AG09309 (cell line): ENCODE measurements around the gene TNFRSF12A.
A peak's percentile ranks its signal among the peaks of the same experiment; 100 is the strongest.

Experiments used
- DNase-seq: peaks from one replicate; pipeline ENCODE4 v3.0.0-alpha.2; 2010; ENCODE audit warnings: low read depth
- H3K4me3 ChIP-seq: 2 replicates; pipeline ENCODE4 v1.5.1; 2011; ENCODE audit warnings: mild to moderate bottlenecking, low read depth, low read length, moderate library complexity; ENCODE audit not compliant: control insufficient read depth
- TF ChIP-seq, protein P1 (sequence below): IDR thresholded peaks from 2 replicates; pipeline ENCODE4 v1.5.1; 2011; ENCODE audit warnings: mild to moderate bottlenecking, low read depth, low read length, inconsistent platforms; ENCODE audit not compliant: insufficient read depth, control insufficient read depth; ENCODE audit errors: missing control alignments

Gene TNFRSF12A

DNA sequence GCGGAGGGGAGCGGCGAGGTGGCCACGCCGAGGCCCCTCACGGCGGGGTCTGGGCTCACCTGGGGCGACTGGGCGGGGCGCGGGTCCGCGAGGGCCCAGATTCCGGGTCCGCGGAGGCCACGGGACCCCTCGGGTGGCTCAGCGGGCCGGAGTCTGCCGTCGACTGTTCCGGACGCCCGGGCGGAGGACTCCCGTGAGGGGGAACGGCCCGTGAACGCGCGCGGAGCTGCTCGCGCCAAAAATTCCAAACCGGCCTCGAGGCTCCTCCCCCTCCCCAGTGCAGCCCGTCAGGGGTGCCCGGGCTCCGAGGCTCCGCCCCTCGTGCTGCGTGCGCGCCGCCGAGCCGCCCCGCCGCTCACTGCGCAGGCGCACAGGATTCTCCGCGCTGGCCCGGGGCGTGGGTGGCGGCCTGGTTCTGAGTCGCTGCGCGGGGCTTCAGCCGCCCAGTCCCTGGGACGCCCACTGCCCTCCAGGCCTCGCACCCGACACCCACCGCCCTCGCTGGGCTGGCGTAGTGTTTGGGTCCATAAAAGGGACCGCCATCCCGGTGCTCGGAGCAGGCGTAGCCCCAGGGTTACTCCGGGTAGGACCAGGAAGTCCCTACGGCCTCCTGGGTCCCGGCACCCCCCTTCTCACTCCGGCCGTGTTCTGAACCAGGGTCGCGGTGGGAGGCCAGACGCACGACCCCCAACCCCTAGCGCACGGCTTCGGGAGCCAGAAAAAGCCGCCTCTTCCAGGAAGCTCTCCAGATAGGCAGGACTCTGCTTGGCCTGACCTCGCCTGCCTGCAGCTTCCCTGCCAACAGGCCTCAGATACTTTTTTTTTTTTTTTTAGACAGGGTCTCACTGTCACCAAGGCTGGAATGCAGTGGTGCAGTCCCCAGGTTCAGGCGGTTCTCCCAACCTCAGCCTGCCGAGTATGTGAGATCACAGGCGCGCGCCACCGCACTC is 39.7 kb upstream of the TNFRSF12A start, which contains the start of gene PKMYT1:
TSS of gene PKMYT1 (minus strand) at position 220 of the 950 bp plus-strand sequence. CDS start 789 bp downstream, outside the sequence.
- DNase-seq: no peak
- H3K4me3 ChIP-seq: peak within 1 kb of the TSS; percentile 80
- TF ChIP-seq, protein P1, sequence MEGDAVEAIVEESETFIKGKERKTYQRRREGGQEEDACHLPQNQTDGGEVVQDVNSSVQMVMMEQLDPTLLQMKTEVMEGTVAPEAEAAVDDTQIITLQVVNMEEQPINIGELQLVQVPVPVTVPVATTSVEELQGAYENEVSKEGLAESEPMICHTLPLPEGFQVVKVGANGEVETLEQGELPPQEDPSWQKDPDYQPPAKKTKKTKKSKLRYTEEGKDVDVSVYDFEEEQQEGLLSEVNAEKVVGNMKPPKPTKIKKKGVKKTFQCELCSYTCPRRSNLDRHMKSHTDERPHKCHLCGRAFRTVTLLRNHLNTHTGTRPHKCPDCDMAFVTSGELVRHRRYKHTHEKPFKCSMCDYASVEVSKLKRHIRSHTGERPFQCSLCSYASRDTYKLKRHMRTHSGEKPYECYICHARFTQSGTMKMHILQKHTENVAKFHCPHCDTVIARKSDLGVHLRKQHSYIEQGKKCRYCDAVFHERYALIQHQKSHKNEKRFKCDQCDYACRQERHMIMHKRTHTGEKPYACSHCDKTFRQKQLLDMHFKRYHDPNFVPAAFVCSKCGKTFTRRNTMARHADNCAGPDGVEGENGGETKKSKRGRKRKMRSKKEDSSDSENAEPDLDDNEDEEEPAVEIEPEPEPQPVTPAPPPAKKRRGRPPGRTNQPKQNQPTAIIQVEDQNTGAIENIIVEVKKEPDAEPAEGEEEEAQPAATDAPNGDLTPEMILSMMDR: no peak

DNA sequence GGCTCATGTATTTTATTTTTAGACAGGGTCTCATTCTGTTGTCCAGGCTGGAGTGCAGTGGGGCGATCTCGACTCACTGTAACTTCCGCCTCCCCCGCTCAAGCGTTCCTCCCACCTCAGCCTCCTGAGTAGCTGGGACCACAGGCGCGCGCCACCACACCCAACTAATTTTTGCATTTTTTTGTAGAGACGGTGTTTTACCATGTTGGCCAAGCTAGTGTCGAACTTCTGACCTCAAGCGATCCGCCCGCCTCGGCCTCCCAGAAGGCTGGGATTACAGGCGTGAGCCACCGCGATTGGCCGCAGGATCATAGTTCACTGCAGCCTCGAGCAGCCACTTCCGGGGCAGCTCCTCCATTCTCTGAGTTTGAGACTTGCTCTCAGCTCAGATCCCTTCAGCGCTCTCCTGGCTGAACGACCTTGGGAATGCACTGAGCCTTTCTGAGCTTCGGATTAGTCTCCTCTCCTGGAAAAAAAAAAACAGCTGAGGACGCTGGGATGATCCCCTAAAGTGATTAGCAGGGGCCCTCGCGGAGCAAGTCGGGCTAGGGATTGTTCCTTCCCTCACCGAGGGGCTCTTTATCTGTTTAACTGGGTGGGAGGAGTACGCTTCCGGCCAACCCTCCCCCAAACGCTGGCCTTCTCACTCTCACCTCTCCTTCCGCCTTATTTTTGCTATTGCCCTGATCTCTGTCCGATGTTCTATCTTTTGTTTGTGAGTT is 38.8 kb upstream of the TNFRSF12A start:
- no peak for DNase-seq
- TF ChIP-seq, protein P1: no peak
- H3K4me3 ChIP-seq: no peak overlapping the region; the same call in 1 of the 2 replicates

DNA sequence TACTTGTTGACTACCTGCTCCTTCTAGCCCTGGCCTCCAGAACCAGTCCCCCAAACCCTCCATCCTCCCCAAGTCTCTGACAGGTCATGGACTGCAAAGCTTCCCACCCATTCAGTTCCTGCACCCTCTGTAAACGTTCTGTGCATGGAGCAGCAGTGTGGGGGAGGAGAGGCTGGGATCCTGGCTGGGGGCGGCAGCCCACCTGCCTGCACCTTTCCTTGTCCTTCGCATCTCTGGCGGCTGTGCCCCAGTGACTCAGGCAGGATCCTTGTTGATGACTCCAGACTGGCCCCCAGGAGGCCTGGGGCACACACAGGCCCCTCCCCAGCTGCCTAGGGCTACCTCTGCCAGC is 38.3 kb upstream of the TNFRSF12A start:
- no peak for DNase-seq

DNA sequence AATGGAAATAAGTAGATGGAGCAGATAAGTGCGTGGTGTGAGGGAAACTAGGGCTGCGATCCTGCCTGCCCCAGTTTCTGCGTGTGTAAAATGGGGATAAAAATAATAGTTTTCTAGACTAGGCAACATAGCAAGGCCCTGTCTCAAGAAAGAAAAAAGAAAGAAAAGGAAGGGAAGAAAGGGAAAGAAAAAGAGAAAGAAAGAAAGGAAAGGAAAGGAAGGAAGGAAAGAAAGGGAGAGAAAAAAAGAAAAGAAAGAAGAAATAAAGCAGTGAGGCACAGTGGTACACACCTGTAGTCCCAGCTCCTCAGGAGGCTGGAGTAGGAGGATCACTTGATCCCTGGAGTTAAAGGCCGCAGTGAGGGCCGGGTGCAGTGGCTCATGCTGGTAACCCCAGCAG is 37.8 kb upstream of the TNFRSF12A start:
- H3K4me3 ChIP-seq: no peak overlapping the region
- no peak for DNase-seq
- TF ChIP-seq, protein P1: no peak

More for the DNA sequence above, 38.3 kb upstream of the TNFRSF12A start:
- TF ChIP-seq, protein P1: no peak
- H3K4me3 ChIP-seq: no peak overlapping the region

DNA sequence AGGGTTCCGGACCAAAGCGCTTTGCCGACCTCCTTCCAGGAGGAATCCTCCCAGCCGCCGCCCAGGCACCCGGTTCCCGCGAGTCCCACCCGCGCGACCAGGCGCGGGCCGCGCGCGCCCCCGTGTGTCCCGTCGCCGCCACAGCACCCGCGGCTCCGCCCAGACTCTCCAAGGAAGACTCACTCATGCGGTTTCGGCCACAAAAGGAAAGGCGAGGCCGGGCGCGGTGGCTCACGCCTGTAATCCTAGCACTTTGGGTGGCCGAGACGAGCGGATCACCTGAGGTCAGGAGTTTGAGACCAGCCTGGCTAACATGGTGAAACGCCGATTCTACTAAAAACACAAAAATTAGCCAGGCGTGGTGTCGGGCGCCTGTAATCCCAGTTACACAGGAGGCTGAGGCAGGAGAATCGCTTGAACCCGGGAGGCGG is 36.4 kb upstream of the TNFRSF12A start:
- no peak for DNase-seq
- H3K4me3 ChIP-seq: peak overlapping the region; percentile 24
- TF ChIP-seq, protein P1: peak; percentile 49

DNA sequence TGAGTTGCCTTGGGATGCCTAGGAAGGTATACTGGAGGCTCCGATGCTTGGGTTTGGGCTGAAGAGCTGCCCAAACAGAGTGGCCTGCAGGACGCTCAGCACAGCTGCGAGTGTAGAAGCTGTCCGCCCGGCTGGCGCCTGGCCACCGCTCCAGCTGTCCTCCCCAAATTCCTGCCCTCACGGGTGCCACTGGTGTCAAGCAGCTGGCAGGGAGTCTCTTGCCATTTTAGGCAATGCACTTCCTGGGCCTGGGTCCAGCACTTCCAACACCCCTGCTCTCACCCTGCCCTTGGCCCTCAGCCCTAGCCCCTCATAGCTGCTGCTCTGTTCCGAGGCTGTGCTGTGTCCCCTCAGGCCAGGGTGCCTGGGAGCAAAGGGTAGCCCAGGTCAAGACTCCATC is 34.7 kb upstream of the TNFRSF12A start:
- TF ChIP-seq, protein P1: no peak
- H3K4me3 ChIP-seq: no peak overlapping the region
- no peak for DNase-seq
